Measurements from ENCODE around the gene HLCS.

Gene HLCS

GRCh38 chr21:36761685-36762084, 204.8 kb downstream of the HLCS start:
- TF ChIP-seq CTCF (IDR thresholded peaks at IDR 0.05), result no peak
- no peak overlapping the region for H3K4me3 ChIP-seq (ENCODE audit: low read depth in 1 of 2, low read length in 1 of 2)

GRCh38 chr21:36759348-36760083, 207.0 kb downstream of the HLCS start:
- TF ChIP-seq CTCF (IDR thresholded peaks at IDR 0.05), result no peak
- no peaks in the 10 kb centered on the region for H3K36me3 ChIP-seq

More at GRCh38 chr21:36761685-36762084, 204.8 kb downstream of the HLCS start:
- Histone ChIP-seq H3K36me3 (no peaks in the 10 kb centered on the region), H3K27ac (no peak overlapping the region), H3K9me3 (no peaks in the 10 kb centered on the region), H3K4me1 (ENCODE audit: control insufficient read depth in 1 of 2, insufficient read depth in 1 of 2, low read depth in 1 of 2, low read length in 1 of 2) (no peaks in the 10 kb centered on the region), H3K27me3 (no peaks in the 10 kb centered on the region)

GRCh38 chr21:36757196-36757595, 209.3 kb downstream of the HLCS start:
- Histone ChIP-seq H3K4me3 (ENCODE audit: low read depth in 1 of 2, low read length in 1 of 2) (no peak overlapping the region), H3K27ac (no peak overlapping the region), H3K4me1 (ENCODE audit: control insufficient read depth in 1 of 2, insufficient read depth in 1 of 2, low read depth in 1 of 2, low read length in 1 of 2) (no peaks in the 10 kb centered on the region), H3K9me3 (no peaks in the 10 kb centered on the region), H3K36me3 (no peaks in the 10 kb centered on the region), H3K27me3 (peaks cover 6% of the 10 kb centered on the region)
- TF ChIP-seq CTCF (IDR thresholded peaks at IDR 0.05), result no peak

More at GRCh38 chr21:36759348-36760083, 207.0 kb downstream of the HLCS start:
- Histone ChIP-seq H3K9me3 (no peaks in the 10 kb centered on the region), H3K4me3 (ENCODE audit: low read depth in 1 of 2, low read length in 1 of 2) (no peak overlapping the region), H3K4me1 (ENCODE audit: control insufficient read depth in 1 of 2, insufficient read depth in 1 of 2, low read depth in 1 of 2, low read length in 1 of 2) (no peaks in the 10 kb centered on the region), H3K27me3 (no peaks in the 10 kb centered on the region), H3K27ac (no peak overlapping the region)

- no peak overlapping the region for H3K27ac ChIP-seq
- H3K4me3 ChIP-seq (ENCODE audit: low read depth in 1 of 2, low read length in 1 of 2), result no peak overlapping the region
- H3K36me3 ChIP-seq, result no peaks in the 10 kb centered on the region
- no peak for TF ChIP-seq CTCF (IDR thresholded peaks at IDR 0.05)
- no peaks in the 10 kb centered on the region for H3K4me1 ChIP-seq (ENCODE audit: control insufficient read depth in 1 of 2, insufficient read depth in 1 of 2, low read depth in 1 of 2, low read length in 1 of 2)
- no peaks in the 10 kb centered on the region for H3K9me3 ChIP-seq
- H3K27me3 ChIP-seq, result peaks cover 11% of the 10 kb centered on the region
Measured at GRCh38 chr21:36756527-36756926, 209.9 kb downstream of the HLCS start.

- no peak for TF ChIP-seq CTCF (IDR thresholded peaks at IDR 0.05)
- no peaks in the 10 kb centered on the region for H3K36me3 ChIP-seq
- H3K4me3 ChIP-seq (ENCODE audit: low read depth in 1 of 2, low read length in 1 of 2), result no peak overlapping the region
Measured at GRCh38 chr21:36754241-36754898, 212.1 kb downstream of the HLCS start.

More at GRCh38 chr21:36754241-36754898, 212.1 kb downstream of the HLCS start:
- Histone ChIP-seq H3K4me1 (ENCODE audit: control insufficient read depth in 1 of 2, insufficient read depth in 1 of 2, low read depth in 1 of 2, low read length in 1 of 2) (no peaks in the 10 kb centered on the region), H3K27ac (no peak overlapping the region), H3K27me3 (peaks cover 32% of the 10 kb centered on the region), H3K9me3 (no peaks in the 10 kb centered on the region)
